ENCODE measurements around the gene HTR2C. TPM values are rescaled to one million over a fixed set of nuclear protein-coding genes. Genes with fewer than 3 reads are reported as not detected.
"Not testable (repeated sequence)": the region's sequence is repeated elsewhere in the genome, so short reads cannot be mapped to it uniquely, and the experiment has no call there.

Gene HTR2C
- under 1 TPM; 0.51 to 0.81 (median 0.72) TPM for polyA plus RNA-seq (ENCODE audit: insufficient read length in 3 of 3)
- long read RNA-seq, donor 1 = 0 reads
- long read RNA-seq, donor 2 = 0 reads
- long read RNA-seq, donor 3, full-length matches to known transcripts = 1 of 1 reads
- long read RNA-seq, donor 3, partial matches to known transcripts = 0 of 1 reads
- long read RNA-seq, donor 3, other reads (novel, unspliced or antisense) = 0 of 1 reads
- long read RNA-seq, donor 4 = 0 reads
- long read RNA-seq, donor 5, full-length matches to known transcripts = 1 of 1 reads
- long read RNA-seq, donor 5, partial matches to known transcripts = 0 of 1 reads
- long read RNA-seq, donor 5, other reads (novel, unspliced or antisense) = 0 of 1 reads
- long read RNA-seq, donor 6 = 0 reads
- long read RNA-seq, donor 7 = 0 reads
- long read RNA-seq, donor 8 = 0 reads
- long read RNA-seq, donor 9 = 0 reads
- long read RNA-seq, donor 10 = 0 reads
- long read RNA-seq, donor 11 = 0 reads
- long read RNA-seq, donor 12 = 0 reads
- long read RNA-seq, donor 13 = 0 reads
- long read RNA-seq, donor 14 = 0 reads
- long read RNA-seq, donor 15 = 0 reads
- long read RNA-seq, donor 16 = 0 reads

DNA sequence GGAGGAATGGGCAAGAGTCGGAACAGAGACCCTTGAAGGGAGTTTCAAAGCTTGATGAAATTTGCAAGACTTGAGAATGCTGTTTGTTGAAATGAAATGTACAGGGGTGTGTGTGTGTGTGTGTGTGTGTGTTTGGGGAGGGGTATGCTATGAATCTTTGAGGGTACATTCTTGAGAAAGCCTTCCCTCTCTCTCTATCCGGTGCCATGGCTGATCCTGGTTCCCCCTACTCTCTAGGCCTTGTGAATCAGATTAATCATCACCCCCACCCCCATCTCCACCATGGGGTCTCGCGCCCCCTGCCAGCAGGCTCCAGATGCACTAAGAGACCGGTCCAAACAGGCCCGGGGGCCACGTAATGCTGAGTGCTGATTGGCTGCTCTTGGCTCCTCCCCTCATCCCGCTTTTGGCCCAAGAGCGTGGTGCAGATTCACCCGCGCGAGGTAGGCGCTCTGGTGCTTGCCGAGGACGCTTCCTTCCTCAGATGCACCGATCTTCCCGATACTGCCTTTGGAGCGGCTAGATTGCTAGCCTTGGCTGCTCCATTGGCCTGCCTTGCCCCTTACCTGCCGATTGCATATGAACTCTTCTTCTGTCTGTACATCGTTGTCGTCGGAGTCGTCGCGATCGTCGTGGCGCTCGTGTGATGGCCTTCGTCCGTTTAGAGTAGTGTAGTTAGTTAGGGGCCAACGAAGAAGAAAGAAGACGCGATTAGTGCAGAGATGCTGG lies at the start of gene HTR2C:
TSS of gene HTR2C (plus strand) at position 441 of the 729 bp plus-strand sequence. CDS start 142,851 bp downstream, outside the sequence.
- DNase-seq (ENCODE audit: extremely low read depth in 1 of 11, low read depth in 9 of 11, low spot score in 4 of 11) = no peak

DNA sequence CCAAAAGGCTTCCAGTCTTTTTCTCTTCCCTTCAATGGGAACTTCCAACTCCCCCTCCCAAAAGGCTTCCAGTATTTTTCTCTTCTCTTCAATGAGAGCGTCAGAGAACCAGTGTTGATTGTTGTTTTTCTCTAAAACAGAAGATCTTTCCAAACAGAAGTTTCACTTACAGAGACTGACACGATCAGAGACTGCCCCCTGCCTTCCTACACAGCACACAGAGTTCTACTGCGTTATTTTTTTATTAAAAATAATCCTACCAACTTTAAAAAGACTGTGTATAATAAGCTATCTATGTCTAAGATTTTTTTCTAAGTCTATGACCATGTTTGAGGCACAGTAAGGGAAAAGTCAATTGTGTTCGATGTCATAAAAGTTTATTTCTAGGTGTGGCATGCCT lies 3.5 kb upstream of the HTR2C start:
- no peak for DNase-seq (ENCODE audit: extremely low read depth in 1 of 11, low read depth in 9 of 11, low spot score in 4 of 11)

DNA sequence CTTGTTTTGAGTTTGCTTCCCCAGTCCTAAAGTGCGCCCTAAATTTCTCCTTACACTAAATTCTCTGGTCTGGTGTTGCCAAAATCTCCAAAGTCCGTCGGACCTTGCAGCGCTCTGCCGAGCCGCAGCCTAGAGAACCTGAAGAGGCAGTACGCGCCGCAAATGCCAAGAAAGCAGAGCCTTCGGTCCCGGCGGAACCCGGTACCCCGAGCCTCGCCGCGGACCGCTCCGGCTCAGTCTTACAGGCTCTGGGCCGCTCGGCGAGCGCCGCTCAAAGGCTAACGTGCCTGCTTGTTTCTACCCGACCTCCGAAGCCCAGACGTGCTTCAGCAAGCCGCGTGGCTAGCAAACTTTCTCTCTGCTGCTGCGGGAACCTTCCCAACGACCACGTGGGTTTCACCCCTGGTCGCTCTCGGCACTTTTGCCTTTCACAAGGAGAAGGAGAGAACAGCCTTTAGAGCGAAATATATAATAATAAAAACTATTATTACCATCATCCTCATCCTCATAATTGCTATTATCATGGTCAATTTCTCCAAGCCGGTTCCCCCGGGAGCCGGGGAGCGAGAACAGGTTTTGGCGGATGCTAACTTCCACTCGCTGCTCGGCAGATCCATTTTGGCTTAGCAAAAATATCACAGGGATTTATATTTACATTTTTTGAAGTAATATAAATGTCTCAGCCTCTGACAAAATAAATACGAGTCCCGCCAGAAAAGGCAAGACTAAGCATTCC lies 2.2 kb upstream of the HTR2C start:
- no peak for DNase-seq (ENCODE audit: extremely low read depth in 1 of 11, low read depth in 9 of 11, low spot score in 4 of 11)

DNA sequence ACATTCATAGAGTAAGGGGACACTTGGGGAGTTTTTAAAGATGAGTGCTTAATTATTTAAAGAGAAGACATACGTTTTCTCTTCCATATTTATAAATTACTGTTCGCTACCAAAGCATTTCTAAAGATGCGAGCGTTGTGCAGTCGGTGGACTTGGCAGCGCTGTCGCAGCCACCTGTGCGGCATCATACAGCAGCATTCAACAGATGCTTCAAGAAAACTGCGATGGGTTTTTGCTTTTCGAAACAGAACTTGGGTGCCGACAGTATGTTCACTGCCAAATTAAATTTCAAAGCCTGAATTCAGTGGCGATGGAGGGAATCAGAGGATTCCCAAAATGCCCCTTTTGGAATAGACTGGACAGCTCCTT lies 1.6 kb upstream of the HTR2C start:
- no peak for DNase-seq (ENCODE audit: extremely low read depth in 1 of 11, low read depth in 9 of 11, low spot score in 4 of 11)

DNA sequence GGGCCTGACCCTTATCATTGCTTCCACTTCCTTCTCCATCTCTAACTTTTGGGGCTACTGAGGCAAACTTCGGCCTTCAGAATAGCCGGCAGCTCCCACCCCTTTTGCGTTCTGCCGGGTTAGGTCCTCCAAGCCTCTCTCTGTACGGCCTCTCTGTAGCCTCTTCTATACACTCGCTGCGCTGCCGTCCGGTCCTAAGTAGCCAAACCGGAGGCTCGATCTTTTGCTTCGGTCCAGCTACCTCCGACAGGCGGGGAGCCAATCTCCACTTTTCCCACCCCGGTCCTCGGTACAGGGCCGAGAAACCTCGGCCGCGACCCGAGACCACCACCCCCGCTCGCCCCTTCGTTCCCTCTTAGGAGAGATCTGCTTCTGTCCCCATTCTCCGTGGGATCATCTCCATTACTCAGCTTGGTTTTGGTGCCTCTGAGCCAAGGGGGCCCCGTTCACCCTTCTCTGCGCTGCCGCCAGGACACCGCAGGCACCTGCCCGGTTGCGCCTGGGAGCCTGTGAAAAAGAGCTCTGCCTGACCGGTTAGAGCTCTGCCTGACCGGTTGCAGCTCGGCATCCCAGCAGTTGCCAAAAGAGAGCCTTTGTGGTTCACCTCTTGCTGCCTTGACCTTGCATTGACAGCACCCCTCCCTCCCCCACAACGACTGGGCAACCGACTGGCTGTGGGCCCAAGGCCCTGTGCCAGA lies 1.0 kb upstream of the HTR2C start:
- no peak for DNase-seq (ENCODE audit: extremely low read depth in 1 of 11, low read depth in 9 of 11, low spot score in 4 of 11)

DNA sequence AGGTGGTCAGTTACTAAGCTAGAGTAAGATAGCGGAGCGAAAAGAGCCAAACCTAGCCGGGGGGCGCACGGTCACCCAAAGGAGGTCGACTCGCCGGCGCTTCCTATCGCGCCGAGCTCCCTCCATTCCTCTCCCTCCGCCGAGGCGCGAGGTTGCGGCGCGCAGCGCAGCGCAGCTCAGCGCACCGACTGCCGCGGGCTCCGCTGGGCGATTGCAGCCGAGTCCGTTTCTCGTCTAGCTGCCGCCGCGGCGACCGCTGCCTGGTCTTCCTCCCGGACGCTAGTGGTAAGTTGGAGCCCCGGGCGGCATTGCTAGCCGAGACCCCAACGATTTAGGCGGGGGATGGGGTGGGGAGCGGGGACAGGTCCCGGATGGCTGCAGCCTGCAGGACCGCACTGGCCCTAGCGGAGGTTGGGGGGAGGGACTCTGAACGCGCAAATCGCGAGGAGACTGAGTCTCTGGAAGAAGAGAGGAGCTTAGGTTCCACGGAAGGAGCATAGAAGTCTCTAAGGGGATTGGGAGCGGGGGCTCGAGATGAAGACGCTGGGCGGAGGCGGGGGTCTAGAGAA lies 573 bp downstream of the HTR2C start:
- no peak for DNase-seq (ENCODE audit: extremely low read depth in 1 of 11, low read depth in 9 of 11, low spot score in 4 of 11)

DNA sequence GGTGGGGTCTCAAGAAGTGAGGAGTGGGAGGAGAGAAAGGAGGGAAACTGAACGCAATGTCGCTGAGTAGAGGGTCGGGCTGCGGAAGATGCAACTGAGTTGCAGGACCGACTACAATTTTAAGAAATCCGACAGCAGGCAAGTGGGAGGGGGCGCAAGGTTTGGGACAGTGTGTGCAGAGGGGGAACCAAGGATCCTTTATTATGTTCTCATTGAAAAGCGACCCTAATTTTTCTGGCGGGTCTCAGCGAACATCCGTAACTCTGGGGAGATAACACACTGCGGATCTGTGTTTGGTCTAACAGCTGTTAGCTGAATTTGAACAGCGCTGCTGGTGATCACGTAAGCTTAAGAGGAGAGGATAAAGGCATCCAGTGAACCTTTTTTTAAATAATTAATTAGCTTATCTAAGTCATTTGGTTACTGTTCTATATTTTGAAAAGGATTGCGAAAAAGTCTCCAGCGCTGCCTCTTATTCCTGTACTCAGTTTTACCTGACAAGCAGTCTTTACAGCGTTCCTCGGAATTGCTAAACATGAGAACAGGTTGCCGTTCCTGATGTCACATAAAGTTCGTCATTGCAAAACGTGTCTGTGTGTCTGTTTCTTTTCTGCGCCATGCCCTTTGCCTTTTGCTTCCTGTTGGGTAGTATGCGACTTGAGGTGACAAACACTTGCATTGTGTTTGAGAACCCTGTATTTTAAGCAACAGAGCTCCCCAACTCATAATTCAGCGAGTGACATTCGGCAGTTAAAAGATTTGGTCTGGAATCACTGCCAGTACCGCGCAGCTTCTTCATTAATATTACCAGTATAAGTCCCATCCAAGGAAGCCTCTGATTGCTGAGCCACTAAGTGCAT lies 1.3 kb downstream of the HTR2C start:
- no peak for DNase-seq (ENCODE audit: extremely low read depth in 1 of 11, low read depth in 9 of 11, low spot score in 4 of 11)

DNA sequence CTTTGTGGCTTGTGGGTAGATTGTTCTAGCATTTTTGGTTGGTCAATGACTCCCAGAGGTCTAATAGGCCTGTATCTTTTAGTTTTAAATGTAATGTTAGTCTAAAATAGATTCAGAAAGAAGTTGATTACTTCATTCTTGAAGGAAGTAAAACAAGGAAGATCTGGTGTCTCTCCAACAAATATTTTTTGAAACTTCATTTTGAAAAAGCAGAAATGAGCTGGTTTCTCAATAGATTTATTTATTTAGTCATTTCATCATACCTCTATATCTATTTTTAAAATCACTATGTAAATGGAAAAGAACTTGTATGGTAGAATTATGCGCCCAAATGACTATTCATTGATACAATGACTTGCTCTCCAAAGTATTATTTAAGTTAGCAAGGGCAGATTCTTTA lies 7.2 kb downstream of the HTR2C start:
- DNase-seq (ENCODE audit: extremely low read depth in 1 of 11, low read depth in 9 of 11, low spot score in 4 of 11) = no peak

DNA sequence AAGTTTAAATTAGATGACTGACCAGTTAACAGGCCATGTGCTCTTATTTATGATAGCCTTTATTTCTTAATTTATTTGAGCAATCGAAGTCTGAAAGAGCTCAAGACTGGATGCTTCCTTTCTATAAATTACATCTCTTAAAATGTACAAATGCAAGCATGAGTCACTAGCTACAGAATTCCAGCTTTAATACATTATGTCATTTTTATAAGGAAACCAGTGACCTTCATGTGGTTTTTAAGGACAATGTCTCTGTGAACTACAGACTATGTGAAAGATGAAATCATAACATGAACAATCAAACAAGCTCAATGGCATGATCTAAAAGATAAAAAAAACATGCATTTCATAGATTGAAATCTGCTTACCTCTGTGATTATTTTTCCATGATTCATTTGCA lies 15.4 kb downstream of the HTR2C start:
- DNase-seq (ENCODE audit: extremely low read depth in 1 of 11, low read depth in 9 of 11, low spot score in 4 of 11) = no peak

DNA sequence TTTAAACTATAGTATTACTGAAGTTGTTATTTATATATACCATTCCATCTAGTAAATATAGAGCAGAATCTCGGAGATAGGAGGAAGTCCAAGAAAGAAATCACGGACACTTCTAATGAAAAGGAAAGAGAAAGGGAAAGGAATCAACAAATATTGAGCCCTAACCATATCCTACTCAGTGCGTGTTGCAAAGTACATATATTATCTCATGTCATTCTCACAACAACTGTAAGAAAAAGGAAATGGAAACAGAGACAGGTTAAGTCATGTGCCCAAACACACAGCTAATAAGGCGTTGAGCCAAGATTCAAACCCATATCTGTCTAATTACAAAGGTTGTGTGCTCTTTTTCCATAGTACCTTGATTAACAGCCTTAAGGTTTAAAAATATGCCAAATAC lies 16.0 kb downstream of the HTR2C start:
- DNase-seq (ENCODE audit: extremely low read depth in 1 of 11, low read depth in 9 of 11, low spot score in 4 of 11) = no peak

DNA sequence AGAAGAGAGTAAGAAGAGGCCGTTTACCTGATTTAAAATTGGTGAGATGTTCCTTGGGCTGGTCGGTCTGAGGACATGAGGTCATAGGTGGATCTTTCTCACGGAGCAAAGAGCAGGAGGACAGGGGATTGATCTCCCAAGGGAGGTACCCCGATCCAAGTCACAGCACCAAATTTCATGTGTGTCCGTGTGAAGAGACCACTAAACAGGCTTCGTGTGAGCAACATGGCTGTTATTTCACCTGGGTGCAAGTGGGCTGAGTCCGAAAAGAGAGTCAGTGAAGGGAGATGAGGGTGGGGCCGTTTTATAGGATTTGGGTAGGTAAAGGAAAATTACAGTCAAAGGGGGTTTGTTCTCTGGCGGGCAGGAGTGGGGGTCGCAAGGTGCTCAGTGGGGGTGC lies 22.7 kb downstream of the HTR2C start:
- DNase-seq (ENCODE audit: extremely low read depth in 1 of 11, low read depth in 9 of 11, low spot score in 4 of 11) = not testable (repeated sequence)

DNA sequence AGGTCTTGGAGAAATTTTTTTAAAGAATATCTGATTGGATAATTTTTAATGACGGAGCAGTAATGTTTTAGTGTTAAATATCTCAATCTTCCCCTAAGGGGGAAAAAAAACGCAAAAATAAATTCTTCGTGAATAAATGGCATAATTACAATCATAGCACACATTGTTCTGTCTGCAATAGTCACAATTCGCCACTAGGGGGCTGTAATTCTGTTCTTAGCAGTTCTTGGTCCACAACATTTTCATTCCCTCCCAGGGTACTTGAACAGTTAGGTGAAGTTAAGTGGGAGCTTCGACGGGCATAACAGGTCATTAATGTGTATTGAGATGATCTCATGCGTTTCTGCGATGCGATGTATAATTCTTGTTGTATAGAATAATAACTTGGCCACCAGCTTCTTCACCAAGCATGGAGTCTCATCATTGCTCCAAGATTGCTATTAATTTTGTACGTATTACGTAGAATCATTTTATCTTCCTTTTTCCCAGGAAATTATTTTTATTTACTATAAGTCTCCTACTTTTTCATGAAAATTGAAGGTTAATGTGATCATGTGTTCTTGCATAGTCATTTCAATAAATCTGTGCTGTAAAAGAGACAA lies 27.2 kb downstream of the HTR2C start:
- DNase-seq (ENCODE audit: extremely low read depth in 1 of 11, low read depth in 9 of 11, low spot score in 4 of 11) = peak in 3 of 11 donors; percentile 7 to 33 (median 20)

DNA sequence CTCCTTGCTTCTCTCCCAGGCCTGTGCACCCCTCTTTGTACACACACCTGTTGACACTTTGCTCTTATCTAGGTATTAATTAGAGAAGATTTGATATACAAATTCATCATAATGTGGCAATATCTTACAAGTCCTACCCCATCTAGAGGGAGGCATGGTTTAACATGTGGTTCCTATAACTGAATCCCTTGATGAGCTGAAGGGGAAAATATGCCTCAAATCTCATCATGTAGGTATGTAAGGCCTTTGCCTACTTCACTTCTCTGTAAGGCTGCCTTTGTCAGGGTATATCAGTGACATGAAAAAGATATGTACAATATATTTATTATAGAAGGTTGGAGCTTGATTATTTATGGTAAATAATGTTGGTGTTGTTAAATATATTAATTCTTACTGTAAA lies 31.9 kb downstream of the HTR2C start:
- DNase-seq (ENCODE audit: extremely low read depth in 1 of 11, low read depth in 9 of 11, low spot score in 4 of 11) = no peak

DNA sequence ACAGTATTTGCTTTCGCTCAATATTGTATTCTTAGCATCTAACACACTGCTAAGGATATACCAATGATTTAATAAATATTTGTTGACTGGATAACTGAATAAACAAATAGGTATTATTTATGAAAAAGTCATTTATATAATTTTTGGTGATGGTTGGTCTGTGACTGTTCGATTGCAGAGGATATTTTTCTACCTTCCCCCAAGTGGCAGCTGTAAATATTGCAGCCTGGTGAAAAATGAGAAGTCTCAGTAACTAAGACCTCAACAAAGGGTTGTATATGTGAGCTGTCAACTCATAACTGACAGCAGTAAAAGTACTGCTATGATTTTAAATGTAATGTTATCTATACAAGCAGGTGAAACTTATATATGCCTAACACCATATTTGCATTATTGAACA lies 36.0 kb downstream of the HTR2C start:
- DNase-seq (ENCODE audit: extremely low read depth in 1 of 11, low read depth in 9 of 11, low spot score in 4 of 11) = no peak

DNA sequence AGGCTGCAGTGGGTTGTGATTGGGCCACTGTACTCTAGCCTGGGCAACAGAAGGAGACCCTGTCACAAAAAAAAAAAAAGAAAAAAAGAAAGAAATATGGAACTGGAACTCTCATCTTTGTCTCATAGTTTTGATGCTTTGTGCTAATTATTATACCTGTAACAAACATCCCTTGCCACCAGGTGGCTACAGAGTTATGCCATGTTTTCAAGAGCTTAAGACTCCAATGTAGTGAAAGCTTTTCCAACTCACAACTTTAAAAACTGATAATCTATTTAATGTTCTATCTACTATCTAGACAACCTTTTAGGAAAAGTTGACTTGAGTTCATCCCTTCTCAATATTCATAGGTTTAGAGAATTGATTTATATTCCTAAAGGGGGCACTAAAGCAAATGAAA lies 42.4 kb downstream of the HTR2C start:
- DNase-seq (ENCODE audit: extremely low read depth in 1 of 11, low read depth in 9 of 11, low spot score in 4 of 11) = no peak

DNA sequence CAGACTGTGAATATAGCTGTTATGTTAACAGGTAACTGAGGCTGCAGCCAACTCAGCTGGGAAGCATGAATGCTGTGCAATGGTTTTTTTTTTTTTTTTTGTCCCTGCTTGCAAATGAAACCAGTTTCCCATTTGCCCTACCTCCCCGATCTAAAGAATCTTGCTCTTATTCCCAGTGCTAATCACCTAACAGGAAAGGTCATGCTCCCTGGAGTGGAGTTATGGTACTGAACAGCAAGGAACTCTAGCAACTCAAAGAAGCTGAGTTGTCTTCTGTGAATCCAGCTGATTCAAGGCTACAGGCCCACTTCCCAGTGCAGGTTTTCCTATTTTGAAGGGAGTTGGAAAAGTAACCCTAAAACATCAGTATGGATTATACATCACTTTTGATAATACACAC lies 52.1 kb downstream of the HTR2C start:
- DNase-seq (ENCODE audit: extremely low read depth in 1 of 11, low read depth in 9 of 11, low spot score in 4 of 11) = no peak

DNA sequence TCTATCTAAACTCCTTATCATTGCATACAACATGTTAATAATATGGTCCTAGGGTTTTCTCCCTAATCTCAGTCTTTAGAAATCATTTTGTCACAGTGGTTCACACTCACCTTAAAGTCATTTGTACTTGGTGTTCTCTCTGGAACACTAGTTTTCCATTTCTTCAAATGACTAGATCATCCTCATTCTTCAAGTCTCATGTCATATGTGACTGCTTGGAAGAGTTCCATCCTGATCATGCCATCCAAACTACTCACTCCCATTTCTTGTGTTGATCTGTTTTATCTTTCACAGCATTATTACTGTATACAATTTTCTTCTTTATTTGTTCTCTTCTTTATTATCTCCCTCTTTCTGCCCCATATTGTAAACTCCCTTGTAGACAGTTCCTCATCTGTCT lies 66.5 kb downstream of the HTR2C start:
- DNase-seq (ENCODE audit: extremely low read depth in 1 of 11, low read depth in 9 of 11, low spot score in 4 of 11) = no peak
